Measurements from ENCODE around the gene ALX3.
A peak's percentile ranks its signal among the peaks of the same experiment; 100 is the strongest.

The ALX3 gene

DNA sequence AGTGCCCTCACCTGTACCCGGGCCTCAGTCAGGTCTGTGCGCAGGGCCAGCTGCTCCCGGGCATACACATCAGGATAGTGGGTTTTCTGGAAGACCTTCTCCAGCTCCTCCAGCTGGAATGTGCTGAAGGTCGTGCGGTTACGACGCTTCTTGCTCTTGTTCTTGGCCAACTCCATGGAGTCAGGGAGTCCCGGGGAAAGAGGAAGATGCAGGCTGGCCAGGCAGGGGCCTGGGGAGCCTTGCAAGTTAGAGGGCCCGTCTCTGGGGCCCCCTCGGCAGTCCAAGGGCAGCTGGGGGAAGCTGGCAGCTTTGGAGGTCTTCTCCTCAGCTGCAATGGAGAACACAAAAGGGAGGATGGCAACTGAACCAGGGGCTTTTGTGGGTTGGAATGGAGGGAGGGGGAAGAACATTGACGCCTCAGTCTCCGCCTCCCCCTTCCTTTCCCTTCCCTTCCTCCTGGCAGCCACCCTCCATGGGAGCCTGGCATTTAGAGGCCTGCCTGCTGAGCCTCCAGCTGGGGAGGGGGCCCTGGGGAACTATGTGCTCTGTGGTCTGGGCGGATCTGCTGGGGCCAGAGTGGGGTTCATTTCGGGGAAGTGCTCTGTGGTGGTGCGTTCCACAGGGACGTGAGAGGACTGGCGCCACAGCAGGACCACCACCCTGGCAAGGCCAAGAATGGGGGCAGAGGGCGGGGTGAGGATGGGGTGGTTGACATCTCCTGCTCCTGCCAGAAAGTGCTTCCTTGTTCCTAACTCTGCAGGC lies 5.7 kb downstream of the ALX3 start:
- no peak for DNase-seq (ENCODE audit: low spot score)

DNA sequence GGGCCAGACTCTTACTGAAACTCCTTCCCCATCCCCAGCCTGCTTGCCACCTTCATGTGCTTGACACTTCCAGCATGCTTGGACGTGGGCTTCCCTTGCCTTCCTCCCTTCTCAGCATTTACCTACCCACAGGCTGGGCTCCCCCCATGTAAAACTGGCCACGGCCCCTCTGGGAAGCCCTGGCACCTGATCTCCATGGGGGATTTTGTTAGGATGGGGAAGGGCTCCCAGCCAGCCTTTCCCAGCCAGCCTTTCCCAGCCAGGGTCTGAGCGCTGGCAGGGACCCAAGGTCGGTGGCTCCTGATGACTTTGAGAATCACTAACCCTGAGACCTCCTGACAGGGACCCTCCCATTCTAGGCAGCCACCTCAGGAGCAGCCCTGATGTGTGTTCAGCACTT lies 6.7 kb downstream of the ALX3 start:
- DNase-seq (ENCODE audit: low spot score) = no peak

DNA sequence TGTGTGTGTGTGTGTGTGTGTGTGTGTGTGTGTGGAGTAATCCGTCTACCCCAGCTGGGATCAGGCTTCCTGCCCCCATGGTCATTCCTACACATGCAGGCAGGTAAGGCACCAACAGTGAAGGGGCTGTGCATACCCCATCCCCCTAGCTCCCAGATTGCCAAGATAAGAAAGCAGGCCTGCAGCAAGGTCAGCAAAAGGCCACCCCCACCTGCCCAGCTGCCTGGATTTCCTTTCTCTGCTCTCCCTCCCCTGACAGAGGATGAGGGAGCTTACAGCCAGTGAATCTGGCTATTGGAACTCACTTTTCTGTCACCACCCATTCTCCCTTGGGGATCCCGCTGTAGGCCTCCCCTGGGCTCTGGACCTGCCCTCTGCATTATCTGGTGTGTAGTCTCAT lies 7.9 kb downstream of the ALX3 start:
- no peak for DNase-seq (ENCODE audit: low spot score)

DNA sequence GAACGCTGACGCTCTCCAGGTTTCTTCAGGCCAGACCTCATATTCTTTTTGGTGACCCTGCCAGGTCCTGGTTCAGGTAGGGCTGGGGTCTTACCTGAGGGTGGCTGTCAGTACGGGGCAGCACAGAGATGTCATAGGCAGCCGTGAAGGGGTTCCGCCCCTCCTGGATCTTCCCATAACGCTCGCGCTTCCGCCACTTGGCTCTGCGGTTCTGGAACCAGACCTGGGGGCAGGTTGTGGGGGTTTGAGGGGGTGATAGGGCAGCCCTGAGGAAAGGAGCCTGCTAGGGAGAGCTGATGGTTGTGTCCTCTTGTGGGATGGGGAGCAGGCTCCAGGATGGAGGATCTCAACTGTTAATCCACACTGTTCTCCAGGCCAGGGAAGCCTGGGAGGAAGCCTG lies 9.1 kb downstream of the ALX3 start:
- DNase-seq (ENCODE audit: low spot score) = no peak

GRCh38 chr1:110060662-110061060 lies 9.8 kb downstream of the ALX3 start:
- DNase-seq (ENCODE audit: low spot score) = no peak

- DNase-seq (ENCODE audit: low spot score) = peak; percentile 48
Measured at GRCh38 chr1:110060034-110060661, 10.3 kb downstream of the ALX3 start.

DNA sequence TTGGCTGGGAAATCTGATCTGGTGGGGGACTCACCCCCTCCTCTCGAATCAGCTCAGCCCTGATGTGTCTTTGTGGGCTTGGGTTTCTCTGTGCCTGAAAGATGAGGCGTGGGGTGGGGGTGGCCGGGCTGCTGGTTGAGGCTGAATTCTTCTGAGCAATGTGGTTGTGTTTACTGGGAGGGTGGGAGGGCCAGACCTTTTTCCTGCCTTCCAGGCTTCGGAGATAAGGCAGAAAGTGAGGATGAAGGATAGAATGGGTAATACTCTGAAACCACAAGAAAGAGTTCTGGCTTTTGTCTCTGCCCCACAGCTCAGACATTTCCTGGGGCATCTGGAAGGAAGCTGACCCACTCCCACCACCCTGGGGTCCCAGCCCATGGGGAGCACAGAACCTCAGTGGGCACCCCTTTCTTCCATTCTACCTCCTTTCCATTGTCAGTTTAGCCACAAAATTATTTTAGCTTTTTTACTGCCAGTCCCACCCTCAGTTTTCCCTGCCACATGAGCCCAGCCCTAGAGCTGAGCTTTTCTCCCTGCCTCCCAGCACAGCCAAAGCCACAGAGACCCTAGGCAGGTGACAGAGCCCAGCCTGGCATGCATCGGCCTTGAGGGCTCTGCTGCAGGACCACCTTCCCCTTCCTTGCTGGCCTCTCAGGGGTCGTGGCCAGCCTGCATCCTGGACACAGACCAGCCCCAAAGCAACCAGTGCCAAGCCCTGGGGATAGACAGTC lies 11.2 kb downstream of the ALX3 start:
- no peak for DNase-seq (ENCODE audit: low spot score)

DNA sequence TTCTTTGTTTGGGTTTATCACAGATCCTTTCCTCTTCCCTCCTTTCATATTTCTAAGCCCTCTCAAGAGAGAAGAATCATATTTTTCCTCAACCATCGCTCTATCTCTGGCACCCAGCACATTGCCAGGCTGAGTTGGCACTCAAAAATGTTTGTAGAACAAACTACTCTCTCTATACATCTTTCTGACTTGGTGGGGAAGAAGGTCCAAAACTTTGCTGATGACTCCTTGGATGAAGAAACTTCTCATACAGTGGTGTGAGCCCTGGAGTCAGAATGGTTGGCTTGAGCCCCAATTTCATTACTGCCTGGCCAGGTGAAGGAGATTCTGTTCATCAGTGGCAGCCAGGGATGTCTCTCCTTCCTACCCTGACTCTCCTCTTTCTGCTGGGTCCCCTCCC lies 11.9 kb downstream of the ALX3 start:
- no peak for DNase-seq (ENCODE audit: low spot score)

DNA sequence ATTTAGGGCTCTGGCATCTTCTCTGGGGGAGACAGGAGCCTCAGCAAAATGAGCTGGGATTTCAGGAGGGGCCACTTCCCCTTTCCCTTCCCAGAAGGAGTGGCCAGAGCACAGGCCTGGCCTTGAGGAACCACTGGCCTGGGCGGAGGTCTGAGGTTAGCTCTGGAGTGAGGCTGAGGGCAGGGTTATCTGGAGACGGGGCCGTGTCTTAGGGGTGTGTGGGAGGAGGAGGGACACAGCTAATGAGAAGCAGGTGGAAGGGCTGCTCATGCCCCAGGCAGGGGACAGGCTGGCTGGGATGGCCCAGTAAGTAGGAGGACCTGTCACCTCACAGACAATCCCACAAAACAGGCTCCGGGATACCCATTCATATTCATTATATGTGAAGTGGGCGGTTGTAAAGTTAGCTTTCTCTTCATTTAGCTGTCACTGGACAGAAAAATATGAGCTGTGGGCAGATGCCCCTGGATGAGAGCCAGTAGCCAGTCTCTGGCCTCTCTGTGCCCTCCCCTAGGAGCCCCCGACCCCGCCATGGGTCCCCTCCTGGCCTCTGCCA lies 12.4 kb downstream of the ALX3 start:
- no peak for DNase-seq (ENCODE audit: low spot score)

DNA sequence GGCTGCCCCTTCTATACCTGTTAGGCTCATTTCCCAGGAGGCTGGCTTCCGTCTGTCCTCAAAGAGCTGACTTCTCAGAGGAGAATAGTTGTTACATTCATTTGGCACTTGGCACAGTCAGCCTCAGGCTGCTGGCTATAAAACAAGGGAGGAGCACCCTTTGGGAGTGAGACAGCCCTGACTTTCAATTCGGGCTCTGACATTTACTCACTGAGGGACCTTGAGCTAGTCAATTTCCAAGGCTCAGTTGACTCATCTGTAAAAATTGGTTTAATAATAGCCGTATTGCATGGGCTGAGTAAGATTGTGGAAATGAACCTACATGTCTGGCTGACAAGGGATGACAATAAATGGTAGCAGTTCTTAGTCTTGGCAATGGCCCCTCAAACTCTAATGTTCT lies 13.7 kb downstream of the ALX3 start:
- peak; percentile 76 for DNase-seq (ENCODE audit: low spot score)

GRCh38 chr1:110056285-110056683 lies 14.2 kb downstream of the ALX3 start:
- peak; percentile 47 for DNase-seq (ENCODE audit: low spot score)

- peak; percentile 61 for DNase-seq (ENCODE audit: low spot score)
Measured at GRCh38 chr1:110055493-110056284, 14.8 kb downstream of the ALX3 start.

GRCh38 chr1:110053552-110054428 lies 16.7 kb downstream of the ALX3 start:
- DNase-seq (ENCODE audit: low spot score) = peak; percentile 72

DNA sequence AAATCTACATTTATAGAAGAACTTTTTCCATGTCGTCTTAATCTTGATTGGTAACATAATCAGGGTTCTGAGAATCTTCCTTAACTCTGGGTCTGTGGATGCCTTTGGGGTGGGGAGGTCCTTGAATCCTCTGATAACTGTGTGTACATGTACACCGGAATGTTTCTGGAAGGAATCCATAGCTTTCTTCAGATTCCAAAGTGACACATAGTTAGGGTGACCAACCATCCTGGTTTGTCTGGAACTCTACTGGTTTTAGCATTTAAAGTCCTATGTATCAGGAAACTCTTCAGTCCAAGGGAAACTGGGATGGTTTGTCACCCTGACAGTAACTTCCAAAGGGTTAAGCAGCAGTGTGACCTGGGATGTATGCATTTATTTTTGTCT lies 19.2 kb downstream of the ALX3 start:
- no peak for DNase-seq (ENCODE audit: low spot score)

GRCh38 chr1:110050602-110051261 lies 19.7 kb downstream of the ALX3 start:
- peak; percentile 69 for DNase-seq (ENCODE audit: low spot score)

- no peak for DNase-seq (ENCODE audit: low spot score)
Measured at GRCh38 chr1:110049801-110050601, 20.5 kb downstream of the ALX3 start.

- DNase-seq (ENCODE audit: low spot score) = no peak
Measured at GRCh38 chr1:110048923-110049601, 21.4 kb downstream of the ALX3 start.

DNA sequence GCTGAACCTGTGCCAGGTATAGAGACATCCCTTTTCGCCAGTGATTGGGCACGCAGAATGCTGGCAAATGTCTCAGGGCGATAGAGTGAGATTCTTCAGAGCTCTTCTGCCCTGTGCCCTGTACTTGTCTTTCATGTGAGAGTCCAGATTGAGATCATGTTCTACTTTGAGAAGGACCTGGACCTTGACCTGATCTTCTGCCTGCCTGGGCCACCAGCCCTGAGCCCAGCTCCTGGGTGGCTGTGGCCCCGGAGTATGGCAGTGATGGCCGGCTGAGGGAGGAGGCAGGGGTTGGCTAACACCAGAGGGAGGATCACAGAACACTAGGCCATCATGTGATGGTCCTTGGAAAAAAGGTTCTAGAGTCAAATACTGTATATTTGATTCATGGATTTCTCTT lies 22.2 kb downstream of the ALX3 start:
- DNase-seq (ENCODE audit: low spot score) = no peak

DNA sequence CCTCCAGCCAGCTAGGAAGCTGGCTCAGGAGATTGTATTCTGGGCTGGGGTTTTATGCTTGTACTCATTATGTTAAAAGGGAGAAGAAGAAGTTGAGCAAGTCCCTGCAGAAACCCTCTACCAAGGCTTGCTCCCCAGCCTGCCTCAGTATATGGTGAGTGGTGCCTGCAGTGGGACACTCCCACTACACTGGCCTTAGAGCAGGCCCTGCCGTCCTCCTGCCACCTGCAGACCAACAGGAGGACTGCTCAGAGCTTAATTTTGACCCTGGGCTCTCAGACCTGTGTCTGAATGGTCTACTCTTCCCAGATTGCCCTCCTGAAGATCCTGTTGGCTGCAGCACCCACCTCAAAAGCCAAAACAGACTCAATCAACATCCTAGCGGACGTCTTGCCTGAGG lies 23.0 kb downstream of the ALX3 start:
- no peak for DNase-seq (ENCODE audit: low spot score)
